HepG2 (cell line): ENCODE results near the gene PTPRCAP. TPM values are rescaled to one million over a fixed set of nuclear protein-coding genes. Genes with fewer than 3 reads are reported as not detected.

Experiments used
- AHDC1 ChIP-seq: sonication (generic); formaldehyde crosslinking; IDR thresholded peaks from 2 replicates; pipeline ENCODE4 v1.5.1; 2020; ENCODE audit warnings: mild to moderate bottlenecking, missing genetic modification reagents, borderline replicate concordance
- AKNA ChIP-seq: sonication (generic); formaldehyde crosslinking; IDR thresholded peaks from 2 replicates; pipeline ENCODE4 v1.4.0; 2020; ENCODE audit warnings: missing genetic modification reagents, borderline replicate concordance
- HOXA9 ChIP-seq: sonication (generic); formaldehyde crosslinking; IDR thresholded peaks from 2 replicates; pipeline ENCODE4 v1.8.1; 2022; ENCODE audit warnings: missing genetic modification reagents, mild to moderate bottlenecking, moderate library complexity, borderline replicate concordance
- NFE2 ChIP-seq: sonication (generic); formaldehyde crosslinking; IDR thresholded peaks from 2 replicates; pipeline ENCODE4 v1.4.0; 2020; ENCODE audit warnings: missing genetic modification reagents
- PITX1 ChIP-seq: sonication (generic); formaldehyde crosslinking; IDR thresholded peaks from 2 replicates; pipeline ENCODE4 v1.5.1; 2020; ENCODE audit warnings: mild to moderate bottlenecking, missing genetic modification reagents
- STAG1 ChIP-seq: sonication (generic); formaldehyde crosslinking; IDR thresholded peaks from 2 replicates; pipeline ENCODE4 v1.4.0; 2020; ENCODE audit warnings: missing genetic modification reagents
- THAP8 ChIP-seq: sonication (generic); formaldehyde crosslinking; IDR thresholded peaks from 2 replicates; pipeline ENCODE4 v1.5.1; 2020; ENCODE audit warnings: missing genetic modification reagents, mild to moderate bottlenecking, borderline replicate concordance
- THAP9 ChIP-seq: sonication (generic); formaldehyde crosslinking; IDR thresholded peaks from 2 replicates; pipeline ENCODE4; 2020; ENCODE audit warnings: missing genetic modification reagents, mild to moderate bottlenecking, borderline replicate concordance
- ZBTB42 ChIP-seq: sonication (generic); formaldehyde crosslinking; IDR thresholded peaks from 2 replicates; pipeline ENCODE4 v1.5.0; 2020; ENCODE audit warnings: mild to moderate bottlenecking, missing genetic modification reagents
- ZNF713 ChIP-seq: sonication (generic); formaldehyde crosslinking; IDR thresholded peaks from 2 replicates; pipeline ENCODE4 v1.4.0; 2020; ENCODE audit warnings: mild to moderate bottlenecking, missing genetic modification reagents
- ZNF83 ChIP-seq: sonication (generic); formaldehyde crosslinking; IDR thresholded peaks from 2 replicates; pipeline ENCODE4 v1.4.0; 2020; ENCODE audit warnings: missing genetic modification reagents, mild to moderate bottlenecking, borderline replicate concordance
- polyA plus RNA-seq, 8 experiments: library from polyadenylated mRNA; depleted of rRNA in 3 of 8; stranded (reverse) in 7 of 8; unstranded in 1 of 8; fragments of >200 nt; fragmentation: Illumina TruSeq in 4 of 8; extraction: Trizol in 4 of 8; gene quantifications; 2 replicates each; pipeline versions ENCODE4 v1.2.1 to v1.2.3, GENCODE V29; 2011 to 2016; ENCODE audit warnings: low read depth in 4 of 8, missing spikeins in 1 of 8, mixed read lengths in 1 of 8; ENCODE audit not compliant: insufficient read depth in 1 of 8
- total RNA-seq, 5 experiments: library from RNA; depleted of rRNA; stranded (reverse); fragments of >200 nt; fragmentation: Illumina TruSeq; extraction: Trizol; gene quantifications; 2 replicates each; pipeline ENCODE4 v1.2.3, GENCODE V29; 2016; ENCODE audit warnings: low read depth in 1 of 5

PTPRCAP gene
- total and polyA plus RNA-seq, 2 of the 13 experiments (the other 11 are each of a cell fraction or from before 2014, with no cell fraction given) = 0.60 to 0.70 TPM

- TF ChIP-seq AKNA (no peak), NFE2 (no peak), ZBTB42 (CRISPR knock-in tag) (no peak), PITX1 (CRISPR knock-in tag) (0 out of 2 replicates have a peak, but pooled peaks have one; percentile 10), STAG1 (CRISPR knock-in tag) (peak; percentile 72), ZNF83 (CRISPR knock-in tag) (no peak), ZNF713 (CRISPR knock-in tag) (no peak), AHDC1 (no peak; the same call in 1 of the 2 replicates), THAP9 (peak; percentile 69; the same call in 1 of the 2 replicates), HOXA9 (CRISPR knock-in tag) (no peak), THAP8 (CRISPR knock-in tag) (0 out of 2 replicates have a peak, but pooled peaks have one; percentile 62)
Measured at GRCh38 chr11:67468759-67469507, 31.5 kb upstream of the PTPRCAP start, which contains the start of gene TMEM134 (continued).
